ENCODE results near the gene TUBB1.

- no peak for TF ChIP-seq RXRA (CRISPR knock-in tag; IDR thresholded peaks at IDR 0.05)
- TF ChIP-seq ATF6 (CRISPR knock-in tag; conservative IDR thresholded peaks at IDR 0.05), result no peak
- TF ChIP-seq, protein P1, sequence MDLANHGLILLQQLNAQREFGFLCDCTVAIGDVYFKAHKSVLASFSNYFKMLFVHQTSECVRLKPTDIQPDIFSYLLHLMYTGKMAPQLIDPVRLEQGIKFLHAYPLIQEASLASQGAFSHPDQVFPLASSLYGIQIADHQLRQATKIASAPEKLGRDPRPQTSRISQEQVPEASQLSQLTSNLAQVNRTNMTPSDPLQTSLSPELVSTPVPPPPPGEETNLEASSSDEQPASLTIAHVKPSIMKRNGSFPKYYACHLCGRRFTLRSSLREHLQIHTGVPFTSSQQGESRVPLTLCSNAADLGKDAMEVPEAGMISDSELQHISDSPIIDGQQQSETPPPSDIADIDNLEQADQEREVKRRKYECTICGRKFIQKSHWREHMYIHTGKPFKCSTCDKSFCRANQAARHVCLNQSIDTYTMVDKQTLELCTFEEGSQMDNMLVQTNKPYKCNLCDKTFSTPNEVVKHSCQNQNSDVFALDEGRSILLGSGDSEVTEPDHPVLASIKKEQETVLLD (CRISPR knock-in tag; IDR thresholded peaks at IDR 0.05; ENCODE audit: low read depth), result no peak
- no peak for TF ChIP-seq CTCF (CRISPR knock-in tag; IDR thresholded peaks at IDR 0.05)
Observed at GRCh38 chr20:59030911-59031563, 11.8 kb downstream of the TUBB1 start.
